Activated CD4-positive, alpha-beta T cell treated with anti-CD3 and anti-CD28 coated beads, Interleukin-2, amount 50 U/mL, for 4 hours (primary cell): ENCODE results near the gene CASP9.

ENCODE experiments used
- DNase-seq, 2 experiments: peaks; one replicate each; pipeline ENCODE4 v3.0.0-alpha.2; 2020

Gene CASP9

DNA sequence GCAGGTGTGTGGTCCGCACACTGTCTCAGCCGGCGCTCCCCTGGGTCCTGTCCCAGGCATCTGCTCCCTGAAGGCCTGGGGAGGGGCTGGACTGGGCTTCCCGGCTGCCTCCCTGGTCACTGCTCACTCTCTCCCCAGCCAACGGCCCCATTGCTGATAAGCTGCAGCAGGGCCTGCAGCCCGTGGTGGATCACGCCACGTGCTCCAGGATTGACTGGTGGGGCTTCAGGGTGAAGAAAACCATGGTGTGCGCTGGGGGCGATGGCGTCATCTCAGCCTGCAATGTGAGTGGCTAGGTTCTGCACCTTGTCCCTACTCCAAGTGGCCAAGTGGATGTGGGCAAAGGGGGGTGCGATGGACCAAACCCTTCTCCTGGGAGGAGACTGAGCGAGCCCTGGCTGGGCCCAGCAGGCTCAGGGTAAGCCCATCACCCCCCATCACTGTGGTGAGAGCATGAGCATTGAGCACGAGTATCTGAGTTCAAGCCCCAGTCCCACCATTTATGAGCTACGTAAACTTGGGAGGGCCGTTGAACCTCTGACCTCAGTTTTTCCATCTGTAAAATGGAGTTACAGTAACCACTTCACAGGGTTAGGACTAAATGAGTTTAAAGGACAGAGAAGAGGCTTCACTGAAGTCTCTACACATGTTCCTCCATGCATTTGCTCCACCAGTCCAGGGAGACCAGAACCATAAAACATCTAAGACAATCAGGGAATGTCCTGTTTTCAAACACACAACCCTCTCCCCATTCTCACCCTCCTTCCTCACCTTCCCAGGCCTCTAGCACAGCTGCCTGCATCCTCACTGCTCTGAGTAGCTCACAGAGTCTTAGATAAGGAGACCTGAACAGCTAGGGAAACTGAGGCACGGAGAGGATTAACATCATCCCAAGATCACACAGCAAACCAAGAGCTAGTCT, 79.3 kb downstream of the CASP9 start:
- DNase-seq: no peak

- DNase-seq: no peak
These were observed 80.7 kb downstream of the CASP9 start for GRCh38 chr1:15443281-15443680.

- DNase-seq: no peak
These were observed 81.3 kb downstream of the CASP9 start for GRCh38 chr1:15442759-15443158.

GRCh38 chr1:15442119-15442518, 81.9 kb downstream of the CASP9 start:
- DNase-seq: no peak
